GM12892 (cell line): ENCODE results near the gene ACAA1.

Experiments used
- POLR2A ChIP-seq: IDR thresholded peaks from 2 replicates; pipeline ENCODE4 v1.6.1; 2011; ENCODE audit warnings: low read depth, low read length, control low read depth
- POLR2AphosphoS5 ChIP-seq: IDR thresholded peaks from 2 replicates; pipeline ENCODE4 v1.6.1; 2011; ENCODE audit warnings: low read depth, low read length, control low read depth

GRCh38 chr3:38102444-38102814 lies 34.5 kb downstream of the ACAA1 start:
- TF ChIP-seq POLR2AphosphoS5 (no peak), POLR2A (no peak)
